Stimulated activated CD8-positive, alpha-beta memory T cell treated with anti-CD3 and anti-CD28 coated beads, Interleukin-7, amount 100 ng/mL, for 48 hours (primary cell): ENCODE measurements around the gene SLC22A4.
A peak's percentile ranks its signal among the peaks of the same experiment; 100 is the strongest.

Experiments
- DNase-seq, 2 donors: peaks; one replicate each; pipeline ENCODE4 v3.0.0-alpha.2; 2020; ENCODE audit warnings: low read depth in 1 of 2; ENCODE audit errors: extremely low read depth in 1 of 2

SLC22A4 gene

GRCh38 chr5:132293992-132294727, at the start of gene SLC22A4:
Gene SLC22A4 (plus strand): TSS chr5:132294394. CDS start chr5:132294617, 223 bp downstream.
- peak; percentile 78 to 88 for DNase-seq

GRCh38 chr5:132245593-132245992, 48.6 kb upstream of the SLC22A4 start:
- DNase-seq = no peak

- DNase-seq = no peak
These were observed 47.4 kb upstream of the SLC22A4 start for GRCh38 chr5:132246806-132247205.

- no peak for DNase-seq
These were observed 43.6 kb upstream of the SLC22A4 start for GRCh38 chr5:132250547-132250946.

GRCh38 chr5:132251220-132251725, 42.9 kb upstream of the SLC22A4 start:
- DNase-seq = no peak

GRCh38 chr5:132253008-132253441, 41.2 kb upstream of the SLC22A4 start:
- DNase-seq = no peak

GRCh38 chr5:132253452-132254320, 40.5 kb upstream of the SLC22A4 start:
- DNase-seq = no peak

- no peak for DNase-seq
These were observed 39.7 kb upstream of the SLC22A4 start for GRCh38 chr5:132254321-132254977.

- DNase-seq = no peak
These were observed 38.0 kb upstream of the SLC22A4 start for GRCh38 chr5:132256086-132256782.

- DNase-seq = no peak
These were observed 37.4 kb upstream of the SLC22A4 start for GRCh38 chr5:132256783-132257130.

GRCh38 chr5:132257131-132258101, 36.8 kb upstream of the SLC22A4 start, which contains the start of gene PDLIM4:
Gene PDLIM4 (plus strand): TSS chr5:132257696. CDS start chr5:132257735, 39 bp downstream.
- DNase-seq = no peak

- no peak for DNase-seq
These were observed 35.8 kb upstream of the SLC22A4 start for GRCh38 chr5:132258102-132259068.

- no peak for DNase-seq
These were observed 34.9 kb upstream of the SLC22A4 start for GRCh38 chr5:132259069-132259851.

- no peak for DNase-seq
These were observed 34.1 kb upstream of the SLC22A4 start for GRCh38 chr5:132260051-132260450.

- peak; percentile 46 to 78 for DNase-seq
These were observed 33.3 kb upstream of the SLC22A4 start for GRCh38 chr5:132260714-132261551.
